ENCODE results near the gene SH3GL3.

Gene SH3GL3

GRCh38 chr15:83446904-83447709 is at the start of gene SH3GL3:
SH3GL3 (plus strand) TSS chr15:83447341; CDS start chr15:83447534, 193 bp downstream.
- peak within 1 kb of the TSS; percentile 73 for H3K4me3 ChIP-seq (ENCODE audit: low read depth, low read length)
- peaks cover 29% of the 10 kb centered on the region for H3K27me3 ChIP-seq (ENCODE audit: control insufficient read depth, insufficient read depth, low read length)
- H3K36me3 ChIP-seq (ENCODE audit: control insufficient read depth, insufficient read depth, low read length): no peaks in the 10 kb centered on the region
- no peak within 1 kb of the TSS for H3K9ac ChIP-seq (ENCODE audit: low read depth, low read length)
- H3K9me3 ChIP-seq (ENCODE audit: control insufficient read depth, insufficient read depth, low read length): no peaks in the 10 kb centered on the region
- H3K4me1 ChIP-seq (ENCODE audit: control insufficient read depth, insufficient read depth, low read length): no peaks in the 10 kb centered on the region

- Histone ChIP-seq H3K9me3 (ENCODE audit: control insufficient read depth, insufficient read depth, low read length) (no peaks in the 10 kb centered on the region), H3K9ac (ENCODE audit: low read depth, low read length) (no peak overlapping the region), H3K36me3 (ENCODE audit: control insufficient read depth, insufficient read depth, low read length) (no peaks in the 10 kb centered on the region), H3K4me3 (ENCODE audit: low read depth, low read length) (no peak overlapping the region), H3K4me1 (ENCODE audit: control insufficient read depth, insufficient read depth, low read length) (peaks cover 4% of the 10 kb centered on the region), H3K27me3 (ENCODE audit: control insufficient read depth, insufficient read depth, low read length) (no peaks in the 10 kb centered on the region)
These were observed 48.5 kb upstream of the SH3GL3 start for GRCh38 chr15:83398626-83399025.

GRCh38 chr15:83404121-83404520 is 43.0 kb upstream of the SH3GL3 start:
- H3K4me3 ChIP-seq (ENCODE audit: low read depth, low read length): no peak overlapping the region
- no peaks in the 10 kb centered on the region for H3K36me3 ChIP-seq (ENCODE audit: control insufficient read depth, insufficient read depth, low read length)
- H3K4me1 ChIP-seq (ENCODE audit: control insufficient read depth, insufficient read depth, low read length): no peaks in the 10 kb centered on the region
- no peak overlapping the region for H3K9ac ChIP-seq (ENCODE audit: low read depth, low read length)
- H3K9me3 ChIP-seq (ENCODE audit: control insufficient read depth, insufficient read depth, low read length): no peaks in the 10 kb centered on the region
- no peaks in the 10 kb centered on the region for H3K27me3 ChIP-seq (ENCODE audit: control insufficient read depth, insufficient read depth, low read length)

- Histone ChIP-seq H3K36me3 (ENCODE audit: control insufficient read depth, insufficient read depth, low read length) (no peaks in the 10 kb centered on the region), H3K4me3 (ENCODE audit: low read depth, low read length) (no peak overlapping the region), H3K9me3 (ENCODE audit: control insufficient read depth, insufficient read depth, low read length) (no peaks in the 10 kb centered on the region), H3K27me3 (ENCODE audit: control insufficient read depth, insufficient read depth, low read length) (no peaks in the 10 kb centered on the region), H3K4me1 (ENCODE audit: control insufficient read depth, insufficient read depth, low read length) (no peaks in the 10 kb centered on the region), H3K9ac (ENCODE audit: low read depth, low read length) (no peak overlapping the region)
These were observed 36.6 kb upstream of the SH3GL3 start for GRCh38 chr15:83410532-83410931.

GRCh38 chr15:83413054-83413719 is 34.0 kb upstream of the SH3GL3 start:
- H3K4me3 ChIP-seq (ENCODE audit: low read depth, low read length): no peak overlapping the region
- no peaks in the 10 kb centered on the region for H3K9me3 ChIP-seq (ENCODE audit: control insufficient read depth, insufficient read depth, low read length)
- no peak overlapping the region for H3K9ac ChIP-seq (ENCODE audit: low read depth, low read length)
- H3K4me1 ChIP-seq (ENCODE audit: control insufficient read depth, insufficient read depth, low read length): no peaks in the 10 kb centered on the region
- H3K36me3 ChIP-seq (ENCODE audit: control insufficient read depth, insufficient read depth, low read length): no peaks in the 10 kb centered on the region
- no peaks in the 10 kb centered on the region for H3K27me3 ChIP-seq (ENCODE audit: control insufficient read depth, insufficient read depth, low read length)

- Histone ChIP-seq H3K36me3 (ENCODE audit: control insufficient read depth, insufficient read depth, low read length) (no peaks in the 10 kb centered on the region), H3K9ac (ENCODE audit: low read depth, low read length) (no peak overlapping the region), H3K4me1 (ENCODE audit: control insufficient read depth, insufficient read depth, low read length) (no peaks in the 10 kb centered on the region), H3K9me3 (ENCODE audit: control insufficient read depth, insufficient read depth, low read length) (no peaks in the 10 kb centered on the region), H3K27me3 (ENCODE audit: control insufficient read depth, insufficient read depth, low read length) (no peaks in the 10 kb centered on the region), H3K4me3 (ENCODE audit: low read depth, low read length) (no peak overlapping the region)
These were observed 25.1 kb upstream of the SH3GL3 start for GRCh38 chr15:83422081-83422480.

GRCh38 chr15:83422541-83422940 is 24.6 kb upstream of the SH3GL3 start:
- Histone ChIP-seq H3K27me3 (ENCODE audit: control insufficient read depth, insufficient read depth, low read length) (no peaks in the 10 kb centered on the region), H3K9ac (ENCODE audit: low read depth, low read length) (no peak overlapping the region), H3K4me3 (ENCODE audit: low read depth, low read length) (no peak overlapping the region), H3K4me1 (ENCODE audit: control insufficient read depth, insufficient read depth, low read length) (no peaks in the 10 kb centered on the region), H3K9me3 (ENCODE audit: control insufficient read depth, insufficient read depth, low read length) (no peaks in the 10 kb centered on the region), H3K36me3 (ENCODE audit: control insufficient read depth, insufficient read depth, low read length) (no peaks in the 10 kb centered on the region)

GRCh38 chr15:83424101-83424500 is 23.0 kb upstream of the SH3GL3 start:
- Histone ChIP-seq H3K9ac (ENCODE audit: low read depth, low read length) (no peak overlapping the region), H3K4me1 (ENCODE audit: control insufficient read depth, insufficient read depth, low read length) (no peaks in the 10 kb centered on the region), H3K36me3 (ENCODE audit: control insufficient read depth, insufficient read depth, low read length) (no peaks in the 10 kb centered on the region), H3K27me3 (ENCODE audit: control insufficient read depth, insufficient read depth, low read length) (no peaks in the 10 kb centered on the region), H3K4me3 (ENCODE audit: low read depth, low read length) (no peak overlapping the region), H3K9me3 (ENCODE audit: control insufficient read depth, insufficient read depth, low read length) (no peaks in the 10 kb centered on the region)

- H3K9ac ChIP-seq (ENCODE audit: low read depth, low read length): no peak overlapping the region
- H3K4me3 ChIP-seq (ENCODE audit: low read depth, low read length): no peak overlapping the region
- H3K9me3 ChIP-seq (ENCODE audit: control insufficient read depth, insufficient read depth, low read length): no peaks in the 10 kb centered on the region
- H3K36me3 ChIP-seq (ENCODE audit: control insufficient read depth, insufficient read depth, low read length): no peaks in the 10 kb centered on the region
- H3K4me1 ChIP-seq (ENCODE audit: control insufficient read depth, insufficient read depth, low read length): no peaks in the 10 kb centered on the region
- no peaks in the 10 kb centered on the region for H3K27me3 ChIP-seq (ENCODE audit: control insufficient read depth, insufficient read depth, low read length)
These were observed 16.7 kb upstream of the SH3GL3 start for GRCh38 chr15:83430441-83430840.

- Histone ChIP-seq H3K4me3 (ENCODE audit: low read depth, low read length) (no peak overlapping the region), H3K9me3 (ENCODE audit: control insufficient read depth, insufficient read depth, low read length) (no peaks in the 10 kb centered on the region), H3K36me3 (ENCODE audit: control insufficient read depth, insufficient read depth, low read length) (no peaks in the 10 kb centered on the region), H3K9ac (ENCODE audit: low read depth, low read length) (no peak overlapping the region), H3K4me1 (ENCODE audit: control insufficient read depth, insufficient read depth, low read length) (no peaks in the 10 kb centered on the region), H3K27me3 (ENCODE audit: control insufficient read depth, insufficient read depth, low read length) (no peaks in the 10 kb centered on the region)
These were observed 15.6 kb upstream of the SH3GL3 start for GRCh38 chr15:83431521-83431920.

GRCh38 chr15:83435202-83435601 is 11.9 kb upstream of the SH3GL3 start:
- peaks cover 2% of the 10 kb centered on the region for H3K4me1 ChIP-seq (ENCODE audit: control insufficient read depth, insufficient read depth, low read length)
- H3K9ac ChIP-seq (ENCODE audit: low read depth, low read length): no peak overlapping the region
- no peaks in the 10 kb centered on the region for H3K27me3 ChIP-seq (ENCODE audit: control insufficient read depth, insufficient read depth, low read length)
- no peaks in the 10 kb centered on the region for H3K9me3 ChIP-seq (ENCODE audit: control insufficient read depth, insufficient read depth, low read length)
- H3K4me3 ChIP-seq (ENCODE audit: low read depth, low read length): no peak overlapping the region
- H3K36me3 ChIP-seq (ENCODE audit: control insufficient read depth, insufficient read depth, low read length): no peaks in the 10 kb centered on the region

- Histone ChIP-seq H3K4me1 (ENCODE audit: control insufficient read depth, insufficient read depth, low read length) (peaks cover 2% of the 10 kb centered on the region), H3K9ac (ENCODE audit: low read depth, low read length) (no peak overlapping the region), H3K27me3 (ENCODE audit: control insufficient read depth, insufficient read depth, low read length) (no peaks in the 10 kb centered on the region), H3K4me3 (ENCODE audit: low read depth, low read length) (no peak overlapping the region), H3K36me3 (ENCODE audit: control insufficient read depth, insufficient read depth, low read length) (no peaks in the 10 kb centered on the region), H3K9me3 (ENCODE audit: control insufficient read depth, insufficient read depth, low read length) (no peaks in the 10 kb centered on the region)
These were observed 11.4 kb upstream of the SH3GL3 start for GRCh38 chr15:83435782-83436181.

All from iPS-15b (cell line).